A549 (cell line): ENCODE data around the gene ZSCAN26. TPM values are rescaled to one million over a fixed set of nuclear protein-coding genes. Genes with fewer than 3 reads are reported as not detected.

Experiments used
- ATAC-seq, 2 experiments: fragments of 200-7000 bp in 1 of 2; fragments of >200 bp in 1 of 2; cut with Nextera tagmentation in 1 of 2; cut with Tn5 transposase in 1 of 2; 3 replicates each; pipeline versions ENCODE4 v1.8.0 to v1.9.1; 2018 to 2020; ENCODE audit warnings: mild to moderate bottlenecking in 1 of 2, moderate library complexity in 1 of 2
- CTCF ChIA-PET: fragments of 300-600 bp; sonication (Branson Sonifier 250); formaldehyde crosslinking; extraction: SDS; loops from one replicate; lab custom pipeline; 2021; ENCODE audit warnings: antibody characterized with exemption, inconsistent platforms; lab: Yijun Ruan, JAX
- POLR2A ChIA-PET: fragments of 350-600 bp; formaldehyde crosslinking; extraction: SDS; loops from one replicate; lab custom pipeline; 2021; ENCODE audit warnings: antibody characterized with exemption, inconsistent platforms; lab: Yijun Ruan, JAX
- DNase-seq, 2 experiments: peaks; one replicate each; pipeline versions ENCODE4 v3.0.0 to v3.0.0-alpha.2; 2011 to 2016; ENCODE audit warnings: low read depth in 1 of 2, low spot score in 1 of 2
- FAIRE-seq: peaks from 2 replicates; lab custom pipeline; 2011; peaks lifted over from hg19 to GRCh38; lab: Jason Lieb, UNC
- H3K27ac ChIP-seq, 2 experiments: fragments of >200 bp; sonication (Bioruptor Twin); formaldehyde crosslinking; 3 replicates each; pipeline ENCODE4 v1.5.1; 2016 to 2017
- H3K4me1 ChIP-seq: fragments of >200 bp; sonication (Bioruptor Twin); formaldehyde crosslinking; 3 replicates; pipeline ENCODE4 v1.6.1; 2016
- H3K4me2 ChIP-seq: fragments of >200 bp; sonication (Bioruptor Twin); formaldehyde crosslinking; 3 replicates; pipeline ENCODE4 v1.6.1; 2016
- H3K4me3 ChIP-seq: fragments of >200 bp; sonication (Bioruptor Twin); formaldehyde crosslinking; 3 replicates; pipeline ENCODE4 v1.5.1; 2016
- H3K9me3 ChIP-seq: fragments of >200 bp; sonication (Bioruptor Twin); formaldehyde crosslinking; 3 replicates; pipeline ENCODE4 v1.6.1; 2016
- ATOH8 ChIP-seq: fragments of 250-450 bp; sonication (Bioruptor Pico); IDR thresholded peaks from 2 replicates; pipeline ENCODE4 v1.5.0; 2020; ENCODE audit warnings: low read depth, mild to moderate bottlenecking, moderate library complexity
- CBX2 ChIP-seq: fragments of 200-600 bp; sonication (generic); IDR thresholded peaks from 2 replicates; pipeline ENCODE4 v1.6.1; 2016; ENCODE audit warnings: low read depth, mild to moderate bottlenecking, borderline replicate concordance
- CBX8 ChIP-seq: fragments of 200-600 bp; sonication (generic); IDR thresholded peaks from 2 replicates; pipeline ENCODE4 v1.6.1; 2016
- CEBPB ChIP-seq, 2 experiments: fragments of >200 bp in 1 of 2; sonication (Bioruptor Twin) in 1 of 2; formaldehyde crosslinking in 1 of 2; IDR thresholded peaks; 2 replicates each; pipeline ENCODE4 v1.6.1; 2012 to 2016
- CHD2 ChIP-seq: fragments of 150-350 bp; IDR thresholded peaks from 2 replicates; pipeline ENCODE4 v1.6.1; 2014; ENCODE audit warnings: low read length; ENCODE audit not compliant: partially characterized antibody
- CHD4 ChIP-seq: fragments of 200-600 bp; sonication (generic); IDR thresholded peaks from 2 replicates; pipeline ENCODE4 v1.6.1; 2016; ENCODE audit warnings: antibody characterized with exemption, mild to moderate bottlenecking, borderline replicate concordance
- EHF ChIP-seq: fragments of 250-450 bp; sonication (Bioruptor Pico); IDR thresholded peaks from 2 replicates; pipeline ENCODE4 v1.5.0; 2020; ENCODE audit warnings: mild to moderate bottlenecking
- EP300 ChIP-seq, 2 experiments: fragments of >200 bp; sonication (Bioruptor Twin); formaldehyde crosslinking; IDR thresholded peaks; 2 replicates in 1 of 2; 3 replicates in 1 of 2; pipeline ENCODE4 v1.6.1; 2016 to 2017
- FOXS1 ChIP-seq: fragments of 250-450 bp; sonication (Bioruptor Pico); IDR thresholded peaks from 2 replicates; pipeline ENCODE4 v1.5.0; 2020; ENCODE audit warnings: mild to moderate bottlenecking, moderate library complexity
- GATA3 ChIP-seq: IDR thresholded peaks from 2 replicates; pipeline ENCODE4 v1.6.1; 2012; ENCODE audit warnings: borderline replicate concordance
- HDAC2 ChIP-seq: fragments of 200-600 bp; sonication (generic); IDR thresholded peaks from 2 replicates; pipeline ENCODE4 v1.6.1; 2016
- HES2 ChIP-seq: fragments of >200 bp; sonication (Bioruptor Twin); formaldehyde crosslinking; IDR thresholded peaks from 2 replicates; pipeline ENCODE4 v1.6.1; 2016
- HEYL ChIP-seq: fragments of 250-450 bp; sonication (Bioruptor Pico); IDR thresholded peaks from 2 replicates; pipeline ENCODE4 v1.8.0; 2021; ENCODE audit warnings: mild to moderate bottlenecking, moderate library complexity
- HMGXB4 ChIP-seq: fragments of 250-450 bp; sonication (Bioruptor Pico); IDR thresholded peaks from 2 replicates; pipeline ENCODE4 v1.5.0; 2021; ENCODE audit warnings: mild to moderate bottlenecking, moderate library complexity, borderline replicate concordance
- HOXA7 ChIP-seq: fragments of 250-450 bp; sonication (Bioruptor Pico); IDR thresholded peaks from 2 replicates; pipeline ENCODE4 v1.5.0; 2020; ENCODE audit warnings: mild to moderate bottlenecking, moderate library complexity
- HOXB13 ChIP-seq: fragments of 250-450 bp; sonication (Bioruptor Pico); IDR thresholded peaks from 2 replicates; pipeline ENCODE4 v1.5.0; 2020; ENCODE audit warnings: low read depth, mild to moderate bottlenecking, moderate library complexity
- KDM1A ChIP-seq: fragments of 200-600 bp; sonication (generic); IDR thresholded peaks from 2 replicates; pipeline ENCODE4 v1.6.1; 2016; ENCODE audit warnings: low read depth, mild to moderate bottlenecking
- MAZ ChIP-seq: fragments of 150-350 bp; IDR thresholded peaks from 2 replicates; pipeline ENCODE4 v1.6.1; 2014; ENCODE audit warnings: antibody characterized with exemption, low read depth, low read length, borderline replicate concordance
- MYC ChIP-seq: IDR thresholded peaks from 2 replicates; pipeline ENCODE4 v1.6.1; 2012; ENCODE audit warnings: mild to moderate bottlenecking, inconsistent platforms, low read length, improper control_type of control experiment, borderline replicate concordance
- NR3C1 ChIP-seq: fragments of >200 bp; sonication (Bioruptor Twin); formaldehyde crosslinking; IDR thresholded peaks from 3 replicates; pipeline ENCODE4 v1.6.1; 2017
- RAD21 ChIP-seq, 2 experiments: fragments of >200 bp in 1 of 2; sonication (Bioruptor Twin) in 1 of 2; formaldehyde crosslinking in 1 of 2; IDR thresholded peaks in 1 of 2; conservative IDR thresholded peaks in 1 of 2; 2 replicates in 1 of 2; 3 replicates in 1 of 2; pipeline ENCODE4 v1.6.1; 2012 to 2018; ENCODE audit warnings: inconsistent platforms in 1 of 2
- RFX5 ChIP-seq: fragments of 450-650 bp; IDR thresholded peaks from 2 replicates; pipeline ENCODE4 v1.7.1; 2014; ENCODE audit warnings: antibody characterized with exemption, mild to moderate bottlenecking, moderate library complexity
- RNF2 ChIP-seq: fragments of 200-600 bp; sonication (generic); IDR thresholded peaks from 2 replicates; pipeline ENCODE4 v1.6.1; 2016; ENCODE audit warnings: low read depth, mild to moderate bottlenecking, antibody characterized with exemption, moderate library complexity, borderline replicate concordance
- SMC3 ChIP-seq: fragments of >200 bp; sonication (Bioruptor Twin); formaldehyde crosslinking; IDR thresholded peaks from 3 replicates; pipeline ENCODE4 v1.6.1; 2018; ENCODE audit warnings: inconsistent platforms
- TFCP2L1 ChIP-seq: fragments of 250-450 bp; sonication (Bioruptor Pico); IDR thresholded peaks from 2 replicates; pipeline ENCODE4 v1.5.0; 2021; ENCODE audit warnings: mild to moderate bottlenecking
- USF2 ChIP-seq: fragments of 450-650 bp; IDR thresholded peaks from 2 replicates; pipeline ENCODE4 v1.6.1; 2014; ENCODE audit warnings: antibody characterized with exemption
- ZC3H11A ChIP-seq: fragments of 450-650 bp; IDR thresholded peaks from 2 replicates; pipeline ENCODE4 v1.6.1; 2014; ENCODE audit warnings: antibody characterized with exemption, mild to moderate bottlenecking
- ZFP36 ChIP-seq: fragments of 450-650 bp; IDR thresholded peaks from 2 replicates; pipeline ENCODE4 v1.6.1; 2014; ENCODE audit warnings: borderline replicate concordance; ENCODE audit not compliant: partially characterized antibody
- WGBS: methylation state at CpG from one replicate; pipeline ENCODE4 v1.1.6; 2017; ENCODE audit errors: missing lambda C conversion rate; 5-methylcytosine and 5-hydroxymethylcytosine counted together
- polyA plus RNA-seq, 4 experiments: library from polyadenylated mRNA; depleted of rRNA in 3 of 4; stranded (reverse); fragments of >200 nt; fragmentation: RNase III in 1 of 4; extraction: RNeasy Plus Mini Kit Qiagen cat#74134 plus additional on column Dnase treatment in 1 of 4; gene quantifications; 2 replicates in 3 of 4; 3 replicates in 1 of 4; pipeline ENCODE4 v1.2.3, GENCODE V29; 2011 to 2017
- TF ChIP-seq, protein P1 (sequence below): IDR thresholded peaks from 2 replicates; pipeline ENCODE4 v1.6.1; 2012
- TF ChIP-seq, protein P2 (sequence below): IDR thresholded peaks from 2 replicates; pipeline ENCODE4 v1.6.1; 2012; ENCODE audit warnings: low read depth, borderline replicate concordance

ZSCAN26 gene
- polyA plus RNA-seq, 2 of the 4 experiments (the other 2 are of a cell fraction): 6.2 to 10.1 TPM

DNA sequence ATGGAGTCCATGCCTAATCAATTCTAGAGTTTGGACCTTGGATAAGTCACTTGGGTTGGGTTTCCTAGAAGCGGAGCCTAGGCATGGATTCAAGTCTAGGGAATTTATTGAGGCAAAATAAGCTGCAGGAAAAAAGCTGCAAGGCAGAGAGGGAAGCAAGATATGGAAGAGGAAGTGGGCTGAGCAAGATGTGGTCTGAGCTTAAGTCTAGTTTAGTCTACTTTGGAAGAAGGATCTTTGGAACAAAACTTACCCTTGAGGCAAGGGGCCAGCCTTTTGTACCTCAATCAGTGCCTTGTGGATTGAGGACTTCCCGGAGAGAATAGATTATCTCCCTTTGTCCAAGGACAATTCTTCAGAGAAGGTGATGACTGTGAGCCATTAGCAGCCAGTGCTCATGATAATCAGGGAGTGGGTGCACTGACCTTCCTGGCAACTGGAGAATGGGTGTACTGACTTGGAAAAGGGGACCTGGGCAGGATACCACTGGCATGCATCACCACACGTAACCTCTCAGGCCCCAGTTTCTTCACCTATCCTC lies 31.0 kb upstream of the ZSCAN26 start:
- ChIA-PET POLR2A (no interaction called here), CTCF (no interaction called here)
- 93% methylated on average over 3 of the region's 3 CpGs for WGBS
- DNase-seq (no peak), FAIRE-seq (no peak), ATAC-seq (no peak)
- Histone ChIP-seq H3K27ac (no peak overlapping the region), H3K4me1 (no peaks in the 10 kb centered on the region), H3K4me2 (no peak overlapping the region), H3K4me3 (no peak overlapping the region), H3K9me3 (peaks cover 10% of the 10 kb centered on the region; the same call in 1 of the 3 replicates)
- TF ChIP-seq, protein P1, sequence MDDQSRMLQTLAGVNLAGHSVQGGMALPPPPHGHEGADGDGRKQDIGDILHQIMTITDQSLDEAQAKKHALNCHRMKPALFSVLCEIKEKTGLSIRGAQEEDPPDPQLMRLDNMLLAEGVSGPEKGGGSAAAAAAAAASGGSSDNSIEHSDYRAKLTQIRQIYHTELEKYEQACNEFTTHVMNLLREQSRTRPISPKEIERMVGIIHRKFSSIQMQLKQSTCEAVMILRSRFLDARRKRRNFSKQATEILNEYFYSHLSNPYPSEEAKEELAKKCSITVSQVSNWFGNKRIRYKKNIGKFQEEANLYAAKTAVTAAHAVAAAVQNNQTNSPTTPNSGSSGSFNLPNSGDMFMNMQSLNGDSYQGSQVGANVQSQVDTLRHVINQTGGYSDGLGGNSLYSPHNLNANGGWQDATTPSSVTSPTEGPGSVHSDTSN: no peak
- no peak for TF ChIP-seq SMC3
- no peak for TF ChIP-seq GATA3
- TF ChIP-seq CBX2: no peak
- no peak for TF ChIP-seq ZC3H11A
- no peak for TF ChIP-seq ZFP36
- no peak for TF ChIP-seq HOXA7 (CRISPR knock-in tag)
- TF ChIP-seq CHD4: no peak
- TF ChIP-seq HES2: no peak
- no peak for TF ChIP-seq USF2
- no peak for TF ChIP-seq RFX5
- TF ChIP-seq RNF2: no peak
- TF ChIP-seq MAZ: no peak
- no peak for TF ChIP-seq EP300 (IDR thresholded peaks at IDR 0.05)
- TF ChIP-seq CBX8: no peak
- no peak for TF ChIP-seq HDAC2
- TF ChIP-seq, protein P2, sequence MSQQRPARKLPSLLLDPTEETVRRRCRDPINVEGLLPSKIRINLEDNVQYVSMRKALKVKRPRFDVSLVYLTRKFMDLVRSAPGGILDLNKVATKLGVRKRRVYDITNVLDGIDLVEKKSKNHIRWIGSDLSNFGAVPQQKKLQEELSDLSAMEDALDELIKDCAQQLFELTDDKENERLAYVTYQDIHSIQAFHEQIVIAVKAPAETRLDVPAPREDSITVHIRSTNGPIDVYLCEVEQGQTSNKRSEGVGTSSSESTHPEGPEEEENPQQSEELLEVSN: no peak
- no peak for TF ChIP-seq CHD2
- TF ChIP-seq HOXB13 (CRISPR knock-in tag): no peak
- no peak for TF ChIP-seq RAD21 (conservative IDR thresholded peaks at IDR 0.05 in 1 of 2, IDR thresholded peaks at IDR 0.05 in 1 of 2)

DNA sequence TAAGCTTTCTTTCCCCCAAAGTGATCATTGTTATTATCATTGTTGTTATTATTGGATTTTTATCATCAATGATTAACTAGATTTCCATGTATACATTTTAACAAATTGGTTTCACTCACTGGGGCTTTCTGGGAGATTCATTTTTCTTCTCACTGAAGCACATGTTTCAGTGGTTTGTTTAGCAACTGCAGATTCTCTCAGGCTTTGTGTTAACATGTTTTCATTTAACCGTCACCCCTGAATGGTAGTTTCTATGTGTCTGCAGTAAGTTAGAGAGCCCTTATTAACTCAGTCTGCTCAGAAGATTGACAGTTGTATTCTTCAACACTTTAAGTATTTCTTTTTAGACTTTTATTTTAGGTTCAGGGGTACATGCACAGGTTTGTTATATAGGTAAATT lies 27.3 kb upstream of the ZSCAN26 start:
- DNase-seq (no peak), ATAC-seq (no peak), FAIRE-seq (no peak)
- WGBS: 92% methylated on average over 1 of the region's 1 CpG
- POLR2A ChIA-PET: no interaction called here
- Histone ChIP-seq H3K27ac (no peak overlapping the region), H3K4me2 (no peak overlapping the region), H3K9me3 (no peaks in the 10 kb centered on the region), H3K4me3 (no peak overlapping the region), H3K4me1 (no peaks in the 10 kb centered on the region)
- CTCF ChIA-PET: no interaction called here
- TF ChIP-seq ATOH8 (CRISPR knock-in tag) (no peak), MYC (no peak), FOXS1 (CRISPR knock-in tag) (no peak), NR3C1 (no peak), TFCP2L1 (CRISPR knock-in tag) (no peak), CBX8 (no peak), CEBPB (IDR thresholded peaks at IDR 0.05) (no peak), HMGXB4 (CRISPR knock-in tag) (no peak), KDM1A (no peak), CHD2 (no peak), HEYL (CRISPR knock-in tag) (no peak), EHF (CRISPR knock-in tag) (no peak)
